Trophoblast cell (in vitro differentiated cells and primary cell): ENCODE data around the gene RNF31.
"Not testable (repeated sequence)": the region's sequence is repeated elsewhere in the genome, so short reads cannot be mapped to it uniquely, and the experiment has no call there.

Source experiments
- DNase-seq, 2 donors: peaks; one replicate each; pipeline ENCODE4 v3.0.0-alpha.2; 2016
- H2AFZ ChIP-seq: 2 replicates; pipeline ENCODE4 v1.6.1; 2013; ENCODE audit warnings: low read length, moderate library complexity, mild to moderate bottlenecking; ENCODE audit not compliant: insufficient read depth, poor library complexity
- H2AK5ac ChIP-seq: 2 replicates; pipeline ENCODE4 v1.6.1; 2013; ENCODE audit warnings: mild to moderate bottlenecking, low read length
- H2BK120ac ChIP-seq: 2 replicates; pipeline ENCODE4 v1.6.1; 2013; ENCODE audit warnings: low read length, mild to moderate bottlenecking, moderate library complexity; ENCODE audit not compliant: insufficient read depth, poor library complexity
- H2BK12ac ChIP-seq: 2 replicates; pipeline ENCODE4 v1.6.1; 2013; ENCODE audit warnings: mild to moderate bottlenecking, low read length, moderate library complexity
- H2BK5ac ChIP-seq: 2 replicates; pipeline ENCODE4 v1.6.1; 2013; ENCODE audit warnings: low read length, low read depth, moderate library complexity, mild to moderate bottlenecking; ENCODE audit not compliant: poor library complexity
- H3K14ac ChIP-seq: 2 replicates; pipeline ENCODE4 v1.6.1; 2013; ENCODE audit warnings: mild to moderate bottlenecking, low read length
- H3K18ac ChIP-seq: 2 replicates; pipeline ENCODE4 v1.6.1; 2013; ENCODE audit warnings: mild to moderate bottlenecking, low read length
- H3K23ac ChIP-seq: 2 replicates; pipeline ENCODE4 v1.6.1; 2013; ENCODE audit warnings: low read length
- H3K27ac ChIP-seq: 2 replicates; pipeline ENCODE4 v1.5.1; 2013; ENCODE audit warnings: low read depth, mild to moderate bottlenecking, inconsistent platforms, low read length, moderate library complexity
- H3K27me3 ChIP-seq: 2 replicates; pipeline ENCODE4 v1.6.1; 2013; ENCODE audit warnings: inconsistent platforms, mild to moderate bottlenecking, low read length, moderate library complexity; ENCODE audit not compliant: insufficient read depth
- H3K36me3 ChIP-seq, 2 experiments: 1 replicate in 1 of 2; 2 replicates in 1 of 2; pipeline ENCODE4 v1.6.1; 2013; ENCODE audit warnings: low read length in 2 of 2, mild to moderate bottlenecking in 2 of 2, moderate library complexity in 1 of 2; ENCODE audit not compliant: insufficient read depth in 2 of 2, control insufficient read depth in 1 of 2
- H3K4ac ChIP-seq: 2 replicates; pipeline ENCODE4 v1.6.1; 2013; ENCODE audit warnings: low read depth, mild to moderate bottlenecking, low read length, moderate library complexity
- H3K4me1 ChIP-seq, 2 experiments: 1 replicate in 1 of 2; 2 replicates in 1 of 2; pipeline ENCODE4 v1.6.1; 2013; ENCODE audit warnings: low read length in 2 of 2, mild to moderate bottlenecking in 2 of 2, moderate library complexity in 1 of 2; ENCODE audit not compliant: insufficient read depth in 2 of 2, control insufficient read depth in 1 of 2
- H3K4me2 ChIP-seq: 2 replicates; pipeline ENCODE4 v1.6.1; 2013; ENCODE audit warnings: inconsistent platforms, mild to moderate bottlenecking, low read length, moderate library complexity
- H3K4me3 ChIP-seq: 2 replicates; pipeline ENCODE4 v1.5.1; 2013; ENCODE audit warnings: mild to moderate bottlenecking, low read depth, low read length, inconsistent platforms
- H3K79me1 ChIP-seq: one replicate; pipeline ENCODE4 v1.6.1; 2013; ENCODE audit warnings: low read length
- H3K79me2 ChIP-seq: 2 replicates; pipeline ENCODE4 v1.6.1; 2013; ENCODE audit warnings: low read length, mild to moderate bottlenecking; ENCODE audit not compliant: control insufficient read depth, insufficient read depth, poor library complexity
- H3K9ac ChIP-seq: 2 replicates; pipeline ENCODE4 v1.6.1; 2013; ENCODE audit warnings: mild to moderate bottlenecking, low read length
- H3K9me3 ChIP-seq: 2 replicates; pipeline ENCODE4 v1.6.1; 2013; ENCODE audit warnings: low read depth, mild to moderate bottlenecking, control low read depth, inconsistent platforms, low read length; ENCODE audit not compliant: insufficient read depth
- H4K12ac ChIP-seq: 2 replicates; pipeline ENCODE4 v1.6.1; 2013; ENCODE audit warnings: low read depth, mild to moderate bottlenecking, low read length, moderate library complexity
- H4K8ac ChIP-seq: 2 replicates; pipeline ENCODE4 v1.6.1; 2013; ENCODE audit warnings: low read depth, mild to moderate bottlenecking, low read length, moderate library complexity
- H4K91ac ChIP-seq: one replicate; pipeline ENCODE4 v1.6.1; 2013; ENCODE audit warnings: low read depth, mild to moderate bottlenecking, low read length, moderate library complexity
- WGBS: extraction: QIAGEN DNeasy Blood & Tissue Kit; methylation state at CpG from one replicate; pipeline ENCODE4 v1.1.7; 2013; ENCODE audit warnings: missing lambda C conversion rate; ENCODE audit not compliant: insufficient read length, insufficient coverage; ENCODE audit errors: extremely low coverage; 5-methylcytosine and 5-hydroxymethylcytosine counted together

RNF31 gene

GRCh38 chr14:24105609-24106239 lies 41.6 kb upstream of the RNF31 start:
- H4K91ac ChIP-seq, H3K79me1 ChIP-seq, H2BK5ac ChIP-seq, DNase-seq, H3K4me2 ChIP-seq, H3K27me3 ChIP-seq, H3K27ac ChIP-seq, H3K4me1 ChIP-seq, H3K23ac ChIP-seq, H2AK5ac ChIP-seq, H3K18ac ChIP-seq, H3K14ac ChIP-seq, H3K9me3 ChIP-seq, H4K12ac ChIP-seq, H4K8ac ChIP-seq, H2BK120ac ChIP-seq, H3K79me2 ChIP-seq, H3K4me3 ChIP-seq, H2BK12ac ChIP-seq, H2AFZ ChIP-seq, H3K9ac ChIP-seq, H3K4ac ChIP-seq: not testable (repeated sequence)
- H3K36me3 ChIP-seq, result peaks cover 10 to 11% of the 10 kb centered on the region in 2 experiments
- WGBS, result no CpG with 5 or more reads among the region's 8 CpGs

GRCh38 chr14:24106672-24107271 lies 40.5 kb upstream of the RNF31 start:
- Histone ChIP-seq H3K4me1 (no peaks in the 10 kb centered on the region), H3K18ac (no peak overlapping the region), H3K27me3 (no peaks in the 10 kb centered on the region), H2BK12ac (no peak overlapping the region), H4K8ac (no peak overlapping the region), H2BK5ac (no peak overlapping the region), H2AFZ (no peak overlapping the region), H3K79me2 (no peaks in the 10 kb centered on the region), H3K14ac (no peak overlapping the region), H3K27ac (no peak overlapping the region), H4K12ac (no peak overlapping the region), H3K79me1 (no peaks in the 10 kb centered on the region), H3K4me3 (no peak overlapping the region), H3K23ac (no peak overlapping the region), H3K9me3 (peaks cover 5% of the 10 kb centered on the region), H2AK5ac (no peak overlapping the region), H2BK120ac (no peak overlapping the region), H3K36me3 (peaks cover 7 to 11% of the 10 kb centered on the region in 2 experiments), H3K9ac (no peak overlapping the region), H3K4ac (no peak overlapping the region), H3K4me2 (no peak overlapping the region), H4K91ac (no peak overlapping the region)
- DNase-seq, result no peak
- no CpG with 5 or more reads among the region's 4 CpGs for WGBS

GRCh38 chr14:24108336-24108874 lies 38.9 kb upstream of the RNF31 start:
- Histone ChIP-seq H2AK5ac (no peak overlapping the region), H3K4me1 (no peaks in the 10 kb centered on the region), H3K79me1 (no peaks in the 10 kb centered on the region), H3K4me3 (no peak overlapping the region), H3K36me3 (peaks cover 4% of the 10 kb centered on the region in 2 experiments), H3K4ac (no peak overlapping the region), H3K23ac (no peak overlapping the region), H2BK5ac (no peak overlapping the region), H3K14ac (no peak overlapping the region), H3K4me2 (no peak overlapping the region), H3K27ac (no peak overlapping the region), H3K27me3 (no peaks in the 10 kb centered on the region), H3K79me2 (peaks cover under 1% of the 10 kb centered on the region), H3K9ac (no peak overlapping the region), H4K12ac (no peak overlapping the region), H2AFZ (no peak overlapping the region), H4K8ac (no peak overlapping the region), H3K9me3 (peaks cover 4% of the 10 kb centered on the region), H2BK12ac (no peak overlapping the region), H2BK120ac (no peak overlapping the region), H4K91ac (no peak overlapping the region), H3K18ac (no peak overlapping the region)
- WGBS, result no CpG with 5 or more reads among the region's 5 CpGs
- DNase-seq, result no peak

- Histone ChIP-seq H3K4ac (no peak overlapping the region), H3K36me3 (no peaks in the 10 kb centered on the region), H3K79me2 (peaks cover 7% of the 10 kb centered on the region), H3K9me3 (no peaks in the 10 kb centered on the region), H2BK5ac (no peak overlapping the region), H4K91ac (no peak overlapping the region), H2BK120ac (no peak overlapping the region), H2AK5ac (no peak overlapping the region), H3K9ac (no peak overlapping the region), H3K4me1 (no peaks in the 10 kb centered on the region), H2BK12ac (no peak overlapping the region), H3K27ac (no peak overlapping the region), H2AFZ (no peak overlapping the region), H3K4me3 (no peak overlapping the region), H4K8ac (no peak overlapping the region), H3K14ac (no peak overlapping the region), H3K4me2 (no peak overlapping the region), H3K18ac (no peak overlapping the region), H3K27me3 (no peaks in the 10 kb centered on the region), H4K12ac (no peak overlapping the region), H3K79me1 (peaks cover 10% of the 10 kb centered on the region), H3K23ac (no peak overlapping the region)
- no peak for DNase-seq
- WGBS, result no CpG with 5 or more reads among the region's 9 CpGs
Observed at GRCh38 chr14:24110060-24110459, 37.2 kb upstream of the RNF31 start.
